Naive B cell (primary cell): ENCODE measurements around the gene SOAT1. TPM values are rescaled to one million over a fixed set of nuclear protein-coding genes. Genes with fewer than 3 reads are reported as not detected.
A peak's percentile ranks its signal among the peaks of the same experiment; 100 is the strongest.

ENCODE experiments used
- ATAC-seq, 2 donors: fragments of 150-1000 bp; cut with Tn5 transposase; 2 replicates each; pipeline ENCODE4 v1.10.0; 2021; ENCODE audit warnings: low read depth in 2 of 2, mild to moderate bottlenecking in 2 of 2, moderate library complexity in 2 of 2
- DNase-seq: peaks from one replicate; pipeline ENCODE4 v3.0.0; 2022
- H3K27ac Mint-ChIP-seq, 6 donors: one replicate each; pipeline ENCODE4 v1.8.0; 2020 to 2022; ENCODE audit warnings: mild to moderate bottlenecking in 6 of 6, mixed read lengths in 6 of 6, moderate library complexity in 5 of 6, inconsistent platforms in 2 of 6
- H3K27me3 Mint-ChIP-seq, 3 donors: one replicate each; pipeline ENCODE4 v1.8.0; 2021 to 2022; ENCODE audit warnings: mixed read lengths in 3 of 3, mild to moderate bottlenecking in 1 of 3
- H3K36me3 Mint-ChIP-seq, 2 donors: one replicate each; pipeline ENCODE4 v1.8.0; 2020 to 2022; ENCODE audit warnings: mixed read lengths in 2 of 2, inconsistent platforms in 1 of 2, mild to moderate bottlenecking in 1 of 2
- H3K4me1 Mint-ChIP-seq, 3 donors: one replicate each; pipeline ENCODE4 v1.8.0; 2020 to 2022; ENCODE audit warnings: mixed read lengths in 3 of 3, inconsistent platforms in 1 of 3, mild to moderate bottlenecking in 1 of 3, moderate library complexity in 1 of 3
- H3K4me3 Mint-ChIP-seq, 8 donors: one replicate each; pipeline ENCODE4 v1.8.0; 2020 to 2022; ENCODE audit warnings: mild to moderate bottlenecking in 8 of 8, mixed read lengths in 8 of 8, moderate library complexity in 8 of 8, inconsistent platforms in 2 of 8
- H3K9me3 Mint-ChIP-seq, 7 donors: one replicate each; pipeline ENCODE4 v1.8.0; 2020 to 2022; ENCODE audit warnings: mixed read lengths in 7 of 7, mild to moderate bottlenecking in 5 of 7, inconsistent platforms in 2 of 7, moderate library complexity in 1 of 7
- polyA plus RNA-seq, 6 donors: library from polyadenylated mRNA; unstranded; fragments of 300-500 nt; fragmentation: Illumina TruSeq; gene quantifications; one replicate each; pipeline ENCODE4 v1.2.3, GENCODE V29; 2021; ENCODE audit warnings: low read depth in 6 of 6

SOAT1 gene
- polyA plus RNA-seq, 6 donors from 2014 or later: 28.0 to 56.8 (median 39.5) TPM

DNA sequence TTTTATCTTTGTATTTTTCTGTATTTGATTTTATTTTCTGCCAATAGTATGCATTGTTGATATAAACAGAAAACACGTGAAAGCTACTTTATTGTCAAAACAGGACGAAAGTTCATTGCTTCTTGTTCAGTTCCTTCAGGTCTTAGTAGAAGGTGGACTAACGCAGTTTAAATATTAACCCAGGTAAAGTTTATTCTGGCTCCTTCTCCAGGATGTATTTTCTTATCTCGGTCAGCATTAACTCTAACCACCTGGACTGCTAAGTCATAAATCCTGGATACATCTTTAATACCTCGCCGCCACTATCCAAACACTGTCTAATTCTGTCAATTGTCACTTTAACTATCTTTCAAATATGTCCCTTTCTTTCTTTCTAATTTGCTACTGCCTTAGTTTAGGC lies 5.7 kb upstream of the SOAT1 start:
- no peak for DNase-seq
- Mint-ChIP-seq H3K4me1 (peaks cover 0 to under 1% (median 0%) of the 10 kb centered on the region in 3 donors), H3K27ac (no peak overlapping the region), H3K4me3 (no peak overlapping the region), H3K27me3 (peaks cover 0 to 4% (median 0%) of the 10 kb centered on the region in 3 donors), H3K9me3 (peaks cover 0 to 1% (median 0%) of the 10 kb centered on the region in 7 donors), H3K36me3 (no peaks in the 10 kb centered on the region)
- no peak for ATAC-seq

GRCh38 chr1:179288977-179289376 lies 4.6 kb upstream of the SOAT1 start:
- Mint-ChIP-seq H3K36me3 (no peaks in the 10 kb centered on the region), H3K9me3 (peaks cover 0 to 1% (median 0%) of the 10 kb centered on the region in 7 donors), H3K27me3 (no peaks in the 10 kb centered on the region), H3K4me1 (peaks cover under 1 to 6% (median 4%) of the 10 kb centered on the region in 3 donors), H3K4me3 (no peak overlapping the region), H3K27ac (no peak overlapping the region)
- no peak for ATAC-seq
- no peak for DNase-seq

DNA sequence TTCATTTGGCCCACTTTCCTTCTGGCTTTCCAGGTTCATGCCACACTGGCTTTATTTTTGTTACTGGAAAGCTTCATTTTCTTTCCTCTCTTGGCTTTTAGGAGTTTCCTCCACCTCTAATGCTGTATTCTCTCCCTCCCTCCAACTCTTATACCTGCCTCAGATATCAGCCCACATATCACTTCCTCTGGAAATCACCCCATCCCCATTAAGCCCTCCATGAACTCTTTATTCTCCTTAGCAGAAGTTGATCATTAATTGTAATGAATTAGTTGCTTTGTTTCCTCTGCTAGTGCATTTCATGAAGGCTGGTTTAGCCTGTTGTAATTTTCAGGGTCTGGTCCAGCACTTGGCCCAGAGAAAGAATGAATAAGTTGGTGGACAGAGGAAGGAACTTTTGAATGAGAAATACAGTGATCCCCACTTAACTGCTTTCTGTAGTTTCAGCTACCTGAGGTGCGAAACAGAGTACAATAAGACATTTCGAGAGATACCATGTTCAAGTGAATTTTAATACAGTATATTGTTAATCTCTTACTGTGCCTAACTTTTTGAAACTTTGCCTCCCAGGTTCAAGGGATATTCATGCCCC lies 1.7 kb downstream of the SOAT1 start:
- Mint-ChIP-seq H3K27me3 (no peaks in the 10 kb centered on the region), H3K9me3 (peaks cover 0 to 4% (median 0%) of the 10 kb centered on the region in 7 donors), H3K4me1 (peaks cover 33 to 53% (median 33%) of the 10 kb centered on the region in 3 donors), H3K27ac (peak overlapping the region; percentile 23 to 87 (median 78)), H3K4me3 (peak overlapping the region; percentile 81 to 99 (median 94)), H3K36me3 (peaks cover 0 to 4% of the 10 kb centered on the region in 2 donors)
- ATAC-seq: no peak
- DNase-seq: no peak

DNA sequence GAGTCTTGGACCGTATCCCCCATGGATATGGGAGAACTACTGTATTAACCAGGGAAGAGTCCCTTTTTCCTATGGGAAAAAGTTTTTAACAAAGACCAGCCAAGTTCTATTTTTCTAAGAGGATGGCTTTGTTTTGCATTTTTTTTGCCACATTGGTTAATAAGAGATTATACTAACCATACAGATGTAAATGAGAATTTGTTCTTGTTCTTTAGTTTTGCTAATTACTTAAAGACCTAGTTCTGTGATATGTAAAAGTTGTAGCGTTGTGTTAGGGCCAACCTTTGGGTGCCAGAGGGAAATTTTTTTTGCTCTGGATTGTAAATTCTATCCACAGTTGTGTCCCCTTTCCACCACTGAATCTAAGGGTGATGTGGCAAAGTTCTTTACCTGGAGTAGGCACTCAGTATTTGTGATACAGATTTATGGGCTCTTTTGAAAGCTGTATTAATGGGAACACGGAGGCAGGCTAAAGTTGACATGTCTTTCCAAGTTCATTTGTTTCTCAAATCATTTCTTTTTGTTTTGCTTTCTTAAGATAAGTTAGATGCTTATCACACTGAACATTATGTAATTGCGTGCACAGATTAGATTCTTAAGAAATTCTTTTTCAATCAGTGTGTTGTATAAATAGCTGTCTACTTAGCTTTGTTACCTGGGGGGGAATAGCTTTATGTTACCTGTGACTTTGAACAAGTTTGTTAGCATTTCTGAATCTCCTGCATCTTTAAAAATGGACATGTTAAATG lies 2.9 kb downstream of the SOAT1 start:
- H3K4me3 Mint-ChIP-seq: peak overlapping the region in 3 of 8 donors; percentile 39 to 67 (median 57)
- H3K4me1 Mint-ChIP-seq: peaks cover 37 to 58% (median 38%) of the 10 kb centered on the region in 3 donors
- no peak for ATAC-seq

GRCh38 chr1:179297105-179297378 lies 3.4 kb downstream of the SOAT1 start:
- Mint-ChIP-seq H3K4me3 (peak overlapping the region in 4 of 8 donors; percentile 39 to 76 (median 62)), H3K9me3 (peaks cover 0 to 4% (median 0%) of the 10 kb centered on the region in 7 donors), H3K4me1 (peaks cover 37 to 58% (median 38%) of the 10 kb centered on the region in 3 donors), H3K27ac (peak overlapping the region in 4 of 6 donors; percentile 8 to 80 (median 25)), H3K36me3 (peaks cover 0 to 4% of the 10 kb centered on the region in 2 donors), H3K27me3 (no peaks in the 10 kb centered on the region)
- ATAC-seq (peak; percentile 16 to 18), DNase-seq (peak; percentile 24)

More for the DNA sequence above, 2.9 kb downstream of the SOAT1 start:
- DNase-seq: no peak
- peak overlapping the region; percentile 8 to 80 (median 25) for H3K27ac Mint-ChIP-seq
- peaks cover 0 to 4% (median 0%) of the 10 kb centered on the region in 7 donors for H3K9me3 Mint-ChIP-seq
- H3K27me3 Mint-ChIP-seq: no peaks in the 10 kb centered on the region
- H3K36me3 Mint-ChIP-seq: peaks cover 0 to 4% of the 10 kb centered on the region in 2 donors

DNA sequence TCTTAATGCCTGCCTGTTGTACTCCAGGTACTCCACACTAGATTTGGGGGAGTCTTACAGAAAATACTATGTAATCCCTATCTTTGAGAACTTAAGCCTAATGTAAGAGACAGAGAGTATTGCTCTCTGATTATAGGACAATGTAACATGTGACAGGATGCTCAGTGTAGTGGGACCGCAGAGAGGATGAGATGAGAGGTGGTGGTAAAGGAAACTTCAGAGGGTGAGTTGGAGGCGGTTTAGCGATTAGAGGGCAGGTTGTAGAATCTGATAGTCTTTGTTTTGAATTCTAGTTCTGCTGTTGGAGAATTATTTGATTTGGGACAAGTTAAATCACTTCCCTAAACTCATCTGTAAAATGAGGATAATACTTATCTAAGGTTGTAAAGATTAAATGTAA lies 5.4 kb downstream of the SOAT1 start:
- Mint-ChIP-seq H3K4me1 (peaks cover 33 to 54% (median 44%) of the 10 kb centered on the region in 3 donors), H3K9me3 (peaks cover 0 to 4% (median 0%) of the 10 kb centered on the region in 7 donors), H3K4me3 (peak overlapping the region in 3 of 8 donors; percentile 1 to 32 (median 2)), H3K27ac (peak overlapping the region in 5 of 6 donors; percentile 0 to 93 (median 9)), H3K27me3 (no peaks in the 10 kb centered on the region), H3K36me3 (peaks cover 0 to 8% of the 10 kb centered on the region in 2 donors)
- ATAC-seq: peak; percentile 48 to 50
- no peak for DNase-seq

DNA sequence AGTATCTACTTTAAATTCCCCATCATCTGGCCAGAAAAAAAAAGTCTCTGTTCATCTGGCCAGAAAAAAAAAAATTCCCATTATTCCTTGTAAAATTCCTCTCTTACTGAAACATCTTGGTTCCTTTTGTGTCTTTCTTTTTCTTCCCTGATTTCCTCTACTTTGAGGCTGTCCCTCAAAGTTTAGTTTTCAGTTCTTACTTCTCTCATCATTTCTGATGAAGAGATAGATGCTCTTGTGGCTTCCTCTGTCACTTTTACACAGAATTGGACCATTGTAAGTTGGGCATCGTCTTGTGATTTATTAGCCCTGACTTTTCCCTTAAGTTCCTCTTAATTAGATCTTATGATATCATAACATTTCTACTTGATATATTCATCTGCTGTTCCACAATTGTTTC lies 6.5 kb downstream of the SOAT1 start:
- peaks cover 0 to 4% (median 0%) of the 10 kb centered on the region in 7 donors for H3K9me3 Mint-ChIP-seq
- H3K4me3 Mint-ChIP-seq: no peak overlapping the region
- H3K27me3 Mint-ChIP-seq: no peaks in the 10 kb centered on the region
- no peak for ATAC-seq
- H3K36me3 Mint-ChIP-seq: peaks cover 0 to 12% of the 10 kb centered on the region in 2 donors
- no peak for DNase-seq
- peaks cover 28 to 47% (median 39%) of the 10 kb centered on the region in 3 donors for H3K4me1 Mint-ChIP-seq
- H3K27ac Mint-ChIP-seq: peak overlapping the region in 3 of 6 donors; percentile 13 to 94 (median 57)

DNA sequence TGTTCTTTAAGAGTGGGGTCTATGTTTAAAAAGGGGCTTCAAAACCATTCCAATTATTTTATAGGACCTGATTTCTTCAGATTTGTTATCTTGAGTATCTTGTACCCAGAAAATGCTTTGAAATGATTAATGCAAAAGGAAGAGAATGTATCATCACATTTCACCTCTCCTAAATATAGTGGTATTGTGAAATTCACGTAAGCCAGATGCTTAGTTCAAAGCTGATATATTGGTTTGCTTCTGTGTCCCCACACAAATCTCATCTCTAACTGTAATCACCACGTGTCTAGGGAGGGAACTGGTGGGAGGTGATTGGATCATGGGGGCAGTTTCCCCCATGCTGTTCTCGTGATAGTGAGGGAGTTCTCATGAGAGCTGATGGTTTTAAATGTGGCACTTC lies 8.5 kb downstream of the SOAT1 start:
- peak overlapping the region in 1 of 6 donors; percentile 22 for H3K27ac Mint-ChIP-seq
- peaks cover 0 to 4% (median 0%) of the 10 kb centered on the region in 7 donors for H3K9me3 Mint-ChIP-seq
- DNase-seq (no peak), ATAC-seq (no peak)
- H3K36me3 Mint-ChIP-seq: peaks cover 8 to 25% of the 10 kb centered on the region in 2 donors
- peaks cover 25 to 37% (median 33%) of the 10 kb centered on the region in 3 donors for H3K4me1 Mint-ChIP-seq
- no peak overlapping the region for H3K4me3 Mint-ChIP-seq
- no peaks in the 10 kb centered on the region for H3K27me3 Mint-ChIP-seq

GRCh38 chr1:179303200-179303785 lies 9.7 kb downstream of the SOAT1 start:
- no peaks in the 10 kb centered on the region for H3K27me3 Mint-ChIP-seq
- peaks cover 22 to 33% (median 23%) of the 10 kb centered on the region in 3 donors for H3K4me1 Mint-ChIP-seq
- peaks cover 0 to 4% (median 0%) of the 10 kb centered on the region in 7 donors for H3K9me3 Mint-ChIP-seq
- ATAC-seq: no peak
- no peak overlapping the region for H3K27ac Mint-ChIP-seq
- no peak for DNase-seq
- peaks cover 8 to 29% of the 10 kb centered on the region in 2 donors for H3K36me3 Mint-ChIP-seq
- H3K4me3 Mint-ChIP-seq: no peak overlapping the region

GRCh38 chr1:179305450-179305849 lies 11.9 kb downstream of the SOAT1 start:
- no peak for ATAC-seq
- Mint-ChIP-seq H3K4me1 (peaks cover 7 to 25% (median 12%) of the 10 kb centered on the region in 3 donors), H3K27ac (peak overlapping the region in 1 of 6 donors; percentile 0)

GRCh38 chr1:179310291-179310690 lies 16.7 kb downstream of the SOAT1 start:
- ATAC-seq (no peak), DNase-seq (no peak)
- Mint-ChIP-seq H3K4me1 (peaks cover 8 to 14% (median 12%) of the 10 kb centered on the region in 3 donors), H3K36me3 (peaks cover 15 to 31% of the 10 kb centered on the region in 2 donors), H3K4me3 (no peak overlapping the region), H3K27ac (peak overlapping the region in 1 of 6 donors; percentile 22), H3K27me3 (no peaks in the 10 kb centered on the region), H3K9me3 (no peaks in the 10 kb centered on the region)

More at GRCh38 chr1:179305450-179305849, 11.9 kb downstream of the SOAT1 start:
- no peaks in the 10 kb centered on the region for H3K27me3 Mint-ChIP-seq
- peaks cover 8 to 25% of the 10 kb centered on the region in 2 donors for H3K36me3 Mint-ChIP-seq
- no peaks in the 10 kb centered on the region for H3K9me3 Mint-ChIP-seq
- no peak for DNase-seq
- peak overlapping the region in 1 of 8 donors; percentile 4 for H3K4me3 Mint-ChIP-seq

DNA sequence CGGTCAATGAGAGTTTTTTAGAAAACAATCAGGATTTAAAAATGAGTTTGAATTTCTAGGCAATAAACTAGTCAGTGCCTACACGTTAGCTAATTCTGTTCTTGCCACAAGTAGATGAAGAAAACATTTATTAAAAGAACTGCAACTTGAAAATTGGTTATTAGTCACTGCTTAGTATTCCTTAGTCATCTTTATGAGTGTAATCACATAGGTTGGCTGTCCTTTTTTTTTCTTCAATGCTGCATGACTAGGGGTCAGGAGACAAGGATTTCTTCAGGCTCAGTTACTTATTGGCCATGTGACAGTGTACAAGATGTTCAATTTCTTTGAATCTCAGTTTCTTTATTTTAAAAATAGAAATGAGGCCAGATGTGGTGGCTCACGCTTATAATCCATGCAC lies 17.1 kb downstream of the SOAT1 start:
- H3K36me3 Mint-ChIP-seq: peaks cover 11 to 29% of the 10 kb centered on the region in 2 donors
- H3K9me3 Mint-ChIP-seq: no peaks in the 10 kb centered on the region
- H3K27me3 Mint-ChIP-seq: no peaks in the 10 kb centered on the region
- no peak overlapping the region for H3K4me3 Mint-ChIP-seq
- peaks cover 8 to 12% (median 12%) of the 10 kb centered on the region in 3 donors for H3K4me1 Mint-ChIP-seq
- H3K27ac Mint-ChIP-seq: no peak overlapping the region
- no peak for ATAC-seq
- DNase-seq: no peak

DNA sequence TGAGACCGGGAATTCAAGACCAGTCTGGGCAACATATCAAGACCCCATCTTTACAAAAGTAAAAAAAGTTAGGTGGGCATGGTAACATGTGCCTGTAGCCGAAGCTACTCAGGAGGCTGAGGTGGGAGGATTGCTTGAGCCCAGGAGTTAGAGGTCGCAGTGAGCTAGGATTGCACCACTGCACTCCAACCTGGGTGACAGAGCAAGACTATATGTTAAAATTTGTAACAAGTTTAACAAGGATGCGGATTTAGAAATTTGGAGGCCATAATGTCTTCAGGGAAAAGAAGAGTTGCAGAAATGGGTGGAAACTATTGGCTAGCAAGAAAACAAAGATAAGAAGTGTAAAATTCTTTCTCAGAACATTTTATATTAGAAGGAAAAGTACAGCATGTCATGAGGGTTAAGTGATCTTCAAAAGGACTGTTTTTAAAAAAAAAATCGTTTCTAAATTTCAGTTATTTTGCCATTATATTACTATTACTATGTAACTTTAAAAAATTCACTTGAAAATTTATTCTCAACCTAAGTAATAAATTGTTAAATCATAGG lies 17.6 kb downstream of the SOAT1 start:
- Mint-ChIP-seq H3K9me3 (no peaks in the 10 kb centered on the region), H3K4me1 (peaks cover 7 to 8% (median 8%) of the 10 kb centered on the region in 3 donors), H3K36me3 (peaks cover 6 to 24% of the 10 kb centered on the region in 2 donors), H3K4me3 (no peak overlapping the region), H3K27me3 (no peaks in the 10 kb centered on the region), H3K27ac (peak overlapping the region in 1 of 6 donors; percentile 44)
- DNase-seq (no peak), ATAC-seq (no peak)
